ENCODE data around the gene HK1.
"Not testable (repeated sequence)": the region's sequence is repeated elsewhere in the genome, so short reads cannot be mapped to it uniquely, and the experiment has no call there.

HK1 gene

GRCh38 chr10:69278446-69278963 is at the start of gene HK1:
Gene HK1 (plus strand): TSS chr10:69278496.
- peak; percentile 34 for DNase-seq (ENCODE audit: low spot score)

- peak; percentile 39 for DNase-seq (ENCODE audit: low spot score)
These were observed 48.7 kb upstream of the HK1 start for GRCh38 chr10:69229616-69229916.

- DNase-seq (ENCODE audit: low spot score), result no peak
These were observed 48.2 kb upstream of the HK1 start for GRCh38 chr10:69230128-69230527.

- peak; percentile 95 for DNase-seq (ENCODE audit: low spot score)
These were observed 46.0 kb upstream of the HK1 start for GRCh38 chr10:69232252-69232651.

GRCh38 chr10:69232736-69233480 is 45.4 kb upstream of the HK1 start:
- DNase-seq (ENCODE audit: low spot score), result no peak

GRCh38 chr10:69234447-69234846 is 43.8 kb upstream of the HK1 start:
- no peak for DNase-seq (ENCODE audit: low spot score)

- DNase-seq (ENCODE audit: low spot score), result peak; percentile 85
These were observed 40.7 kb upstream of the HK1 start for GRCh38 chr10:69237528-69238159.

- no peak for DNase-seq (ENCODE audit: low spot score)
These were observed 39.2 kb upstream of the HK1 start for GRCh38 chr10:69239136-69239535.

GRCh38 chr10:69239816-69240434 is 38.4 kb upstream of the HK1 start:
- DNase-seq (ENCODE audit: low spot score), result no peak

- no peak for DNase-seq (ENCODE audit: low spot score)
These were observed 37.8 kb upstream of the HK1 start for GRCh38 chr10:69240455-69240854.

- DNase-seq (ENCODE audit: low spot score), result no peak
These were observed 36.7 kb upstream of the HK1 start for GRCh38 chr10:69241575-69241974.

- DNase-seq (ENCODE audit: low spot score), result no peak
These were observed 36.0 kb upstream of the HK1 start for GRCh38 chr10:69242040-69242851.

- no peak for DNase-seq (ENCODE audit: low spot score)
These were observed 35.5 kb upstream of the HK1 start for GRCh38 chr10:69242852-69243212.

- DNase-seq (ENCODE audit: low spot score), result no peak
These were observed 34.5 kb upstream of the HK1 start for GRCh38 chr10:69243817-69244216.

- no peak for DNase-seq (ENCODE audit: low spot score)
These were observed 32.3 kb upstream of the HK1 start for GRCh38 chr10:69246036-69246435.

- no peak for DNase-seq (ENCODE audit: low spot score)
These were observed 31.5 kb upstream of the HK1 start for GRCh38 chr10:69246581-69247312.

- no peak for DNase-seq (ENCODE audit: low spot score)
These were observed 31.0 kb upstream of the HK1 start for GRCh38 chr10:69247313-69247710.

GRCh38 chr10:69248117-69248730 is 30.1 kb upstream of the HK1 start:
- no peak for DNase-seq (ENCODE audit: low spot score)

- no peak for DNase-seq (ENCODE audit: low spot score)
These were observed 28.3 kb upstream of the HK1 start for GRCh38 chr10:69250041-69250440.

GRCh38 chr10:69251417-69251816 is 26.9 kb upstream of the HK1 start:
- DNase-seq (ENCODE audit: low spot score), result not testable (repeated sequence)

GRCh38 chr10:69253171-69253570 is 25.1 kb upstream of the HK1 start:
- no peak for DNase-seq (ENCODE audit: low spot score)
